SU-DHL-6 (cell line): ENCODE measurements around the gene RALGPS1.

ENCODE experiments used
- H2AFZ ChIP-seq: fragments of 200-600 bp; sonication (generic); 2 replicates; pipeline ENCODE4 v1.6.1; 2014; ENCODE audit warnings: low read depth, mild to moderate bottlenecking, moderate library complexity, mixed read lengths, antibody characterized with exemption, low read length; ENCODE audit not compliant: severe bottlenecking
- H3F3A ChIP-seq: fragments of 200-600 bp; shearing (Covaris generic); 2 replicates; pipeline ENCODE4 v1.6.0; 2016; ENCODE audit warnings: antibody characterized with exemption, mild to moderate bottlenecking; ENCODE audit not compliant: insufficient read depth
- H3K27ac ChIP-seq: fragments of 200-600 bp; sonication (generic); 2 replicates; pipeline ENCODE4 v1.5.1; 2016; ENCODE audit warnings: low read depth, mild to moderate bottlenecking, low read length, moderate library complexity, mixed read lengths
- H3K27me3 ChIP-seq: fragments of 200-600 bp; sonication (generic), shearing (Covaris generic); 2 replicates; pipeline ENCODE4 v1.6.0; 2014; ENCODE audit warnings: mild to moderate bottlenecking, low read length
- H3K36me3 ChIP-seq: fragments of 200-600 bp; sonication (generic); 2 replicates; pipeline ENCODE4 v1.6.1; 2014; ENCODE audit warnings: mild to moderate bottlenecking, low read length, mixed read lengths
- H3K4me2 ChIP-seq: fragments of 300-600, 200-600 bp; shearing (Covaris generic), sonication (generic); 2 replicates; pipeline ENCODE4 v1.6.0; 2014; ENCODE audit warnings: low read length, low read depth, mild to moderate bottlenecking; ENCODE audit not compliant: poor library complexity, severe bottlenecking
- H3K4me3 ChIP-seq: fragments of 200-600 bp; sonication (generic); 2 replicates; pipeline ENCODE4 v1.5.1; 2014; ENCODE audit warnings: antibody characterized with exemption, low read length, mild to moderate bottlenecking, mixed read lengths; ENCODE audit not compliant: insufficient read depth, poor library complexity, severe bottlenecking
- H3K79me2 ChIP-seq: fragments of 200-600 bp; sonication (generic); 2 replicates; pipeline ENCODE4 v1.6.1; 2014; ENCODE audit warnings: mild to moderate bottlenecking, low read length, moderate library complexity; ENCODE audit not compliant: insufficient read depth
- H3K9ac ChIP-seq: fragments of 200-600 bp; sonication (generic); 2 replicates; pipeline ENCODE4 v1.7.0; 2014; ENCODE audit warnings: mild to moderate bottlenecking, low read length
- H3K9me2 ChIP-seq: fragments of 200-600 bp; sonication (generic); replicated peaks from 2 replicates; pipeline ENCODE4 v1.6.1; 2014; ENCODE audit warnings: low read length; ENCODE audit not compliant: insufficient read depth
- H3K9me3 ChIP-seq: fragments of 200-600 bp; sonication (generic); 2 replicates; pipeline ENCODE4 v1.6.1; 2014; ENCODE audit warnings: low read length, mixed read lengths; ENCODE audit not compliant: insufficient read depth
- H4K20me1 ChIP-seq: fragments of 200-600 bp; sonication (generic); 2 replicates; pipeline ENCODE4 v1.6.1; 2014; ENCODE audit warnings: low read depth, mild to moderate bottlenecking, antibody characterized with exemption, low read length, moderate library complexity, mixed read lengths
- CTCF ChIP-seq: fragments of 200-600 bp; sonication (generic); IDR thresholded peaks from one replicate; pipeline ENCODE4 v1.5.1; 2017; ENCODE audit warnings: antibody characterized with exemption, mild to moderate bottlenecking, low read length, moderate library complexity; ENCODE audit not compliant: insufficient read depth, poor library complexity, severe bottlenecking
- EZH2phosphoT487 ChIP-seq: fragments of 200-600 bp; sonication (generic), shearing (Covaris generic); conservative IDR thresholded peaks from 2 replicates; pipeline ENCODE4 v1.6.1; 2018; ENCODE audit warnings: mild to moderate bottlenecking, antibody characterized with exemption, low read length, moderate library complexity, mixed read lengths

Gene RALGPS1

GRCh38 chr9:126877418-126877817 is 37.2 kb upstream of the RALGPS1 start:
- H3K4me3 ChIP-seq, result no peak overlapping the region
- no peaks in the 10 kb centered on the region for H3K9me2 ChIP-seq
- TF ChIP-seq CTCF, result no peak
- TF ChIP-seq EZH2phosphoT487, result no peak
- no peak overlapping the region for H2AFZ ChIP-seq
- H3K36me3 ChIP-seq, result no peaks in the 10 kb centered on the region
- H3K27ac ChIP-seq, result no peak overlapping the region
- peaks cover 11% of the 10 kb centered on the region; the same call in 1 of the 2 replicates for H3F3A ChIP-seq
- H3K9ac ChIP-seq, result no peak overlapping the region
- H3K9me3 ChIP-seq, result no peaks in the 10 kb centered on the region
- no peaks in the 10 kb centered on the region for H3K27me3 ChIP-seq
- H3K79me2 ChIP-seq, result no peaks in the 10 kb centered on the region
- H3K4me2 ChIP-seq, result no peak overlapping the region
- H4K20me1 ChIP-seq, result no peaks in the 10 kb centered on the region

GRCh38 chr9:126879288-126879687 is 35.3 kb upstream of the RALGPS1 start:
- H3F3A ChIP-seq, result peaks cover 11% of the 10 kb centered on the region; the same call in 1 of the 2 replicates
- TF ChIP-seq EZH2phosphoT487, result no peak
- TF ChIP-seq CTCF, result no peak
- no peaks in the 10 kb centered on the region for H4K20me1 ChIP-seq

DNA sequence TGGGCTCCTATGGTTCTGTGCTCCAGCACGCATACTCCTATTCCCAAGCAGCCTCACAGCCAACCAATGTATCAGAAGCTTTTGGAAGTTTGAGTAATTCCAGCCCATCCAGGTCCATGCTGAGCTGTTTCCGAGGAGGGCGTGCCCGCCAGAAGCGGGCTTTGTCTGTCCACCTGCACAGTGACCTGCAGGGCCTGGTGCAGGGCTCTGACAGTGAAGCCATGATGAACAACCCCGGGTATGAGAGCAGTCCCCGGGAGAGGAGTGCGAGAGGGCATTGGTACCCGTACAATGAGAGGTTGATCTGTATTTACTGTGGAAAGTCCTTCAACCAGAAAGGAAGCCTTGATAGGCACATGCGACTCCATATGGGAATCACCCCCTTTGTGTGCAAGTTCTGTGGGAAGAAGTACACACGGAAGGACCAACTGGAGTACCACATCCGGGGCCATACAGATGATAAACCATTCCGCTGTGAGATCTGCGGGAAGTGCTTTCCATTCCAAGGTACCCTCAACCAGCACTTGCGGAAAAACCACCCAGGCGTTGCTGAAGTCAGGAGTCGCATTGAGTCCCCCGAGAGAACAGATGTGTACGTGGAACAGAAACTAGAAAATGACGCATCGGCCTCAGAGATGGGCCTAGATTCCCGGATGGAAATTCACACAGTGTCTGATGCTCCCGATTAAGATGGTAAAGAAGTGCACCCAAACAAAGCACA is 34.2 kb upstream of the RALGPS1 start:
- Histone ChIP-seq H3K4me2 (no peak overlapping the region), H3K9me2 (no peaks in the 10 kb centered on the region), H3K4me3 (no peak overlapping the region), H3K9me3 (no peaks in the 10 kb centered on the region), H3F3A (peaks cover 3% of the 10 kb centered on the region; the same call in 1 of the 2 replicates), H2AFZ (no peak overlapping the region), H3K79me2 (no peaks in the 10 kb centered on the region), H3K27me3 (no peaks in the 10 kb centered on the region), H3K36me3 (no peaks in the 10 kb centered on the region), H3K9ac (no peak overlapping the region), H3K27ac (no peak overlapping the region), H4K20me1 (no peaks in the 10 kb centered on the region)
- TF ChIP-seq EZH2phosphoT487 (no peak), CTCF (no peak)

More at GRCh38 chr9:126879288-126879687, 35.3 kb upstream of the RALGPS1 start:
- no peaks in the 10 kb centered on the region for H3K9me3 ChIP-seq
- H3K27me3 ChIP-seq, result no peaks in the 10 kb centered on the region
- H3K4me2 ChIP-seq, result no peak overlapping the region
- no peak overlapping the region for H3K27ac ChIP-seq
- H2AFZ ChIP-seq, result no peak overlapping the region
- H3K36me3 ChIP-seq, result no peaks in the 10 kb centered on the region
- no peak overlapping the region for H3K4me3 ChIP-seq
- no peak overlapping the region for H3K9ac ChIP-seq
- no peaks in the 10 kb centered on the region for H3K9me2 ChIP-seq
- H3K79me2 ChIP-seq, result no peaks in the 10 kb centered on the region
